HG03066 (cell line): ENCODE data around the gene INTS15.
A peak's percentile ranks its signal among the peaks of the same experiment; 100 is the strongest.
"Not testable (repeated sequence)": the region's sequence is repeated elsewhere in the genome, so short reads cannot be mapped to it uniquely, and the experiment has no call there.

Source experiments
- ATAC-seq: cut with Tn5 transposase; IDR thresholded peaks from one replicate; pipeline ENCODE4 v1.9.1; 2021; ENCODE audit warnings: low read depth; ENCODE audit not compliant: unreplicated experiment

INTS15 gene

GRCh38 chr7:6576867-6577368, 12.9 kb upstream of the INTS15 start:
- not testable (repeated sequence) for ATAC-seq

GRCh38 chr7:6577369-6578113, 12.3 kb upstream of the INTS15 start, which contains the start of gene ZDHHC4:
ZDHHC4 (plus strand) TSS chr7:6577454; CDS start chr7:6580562, 3,108 bp downstream.
- ATAC-seq = peak; percentile 97

DNA sequence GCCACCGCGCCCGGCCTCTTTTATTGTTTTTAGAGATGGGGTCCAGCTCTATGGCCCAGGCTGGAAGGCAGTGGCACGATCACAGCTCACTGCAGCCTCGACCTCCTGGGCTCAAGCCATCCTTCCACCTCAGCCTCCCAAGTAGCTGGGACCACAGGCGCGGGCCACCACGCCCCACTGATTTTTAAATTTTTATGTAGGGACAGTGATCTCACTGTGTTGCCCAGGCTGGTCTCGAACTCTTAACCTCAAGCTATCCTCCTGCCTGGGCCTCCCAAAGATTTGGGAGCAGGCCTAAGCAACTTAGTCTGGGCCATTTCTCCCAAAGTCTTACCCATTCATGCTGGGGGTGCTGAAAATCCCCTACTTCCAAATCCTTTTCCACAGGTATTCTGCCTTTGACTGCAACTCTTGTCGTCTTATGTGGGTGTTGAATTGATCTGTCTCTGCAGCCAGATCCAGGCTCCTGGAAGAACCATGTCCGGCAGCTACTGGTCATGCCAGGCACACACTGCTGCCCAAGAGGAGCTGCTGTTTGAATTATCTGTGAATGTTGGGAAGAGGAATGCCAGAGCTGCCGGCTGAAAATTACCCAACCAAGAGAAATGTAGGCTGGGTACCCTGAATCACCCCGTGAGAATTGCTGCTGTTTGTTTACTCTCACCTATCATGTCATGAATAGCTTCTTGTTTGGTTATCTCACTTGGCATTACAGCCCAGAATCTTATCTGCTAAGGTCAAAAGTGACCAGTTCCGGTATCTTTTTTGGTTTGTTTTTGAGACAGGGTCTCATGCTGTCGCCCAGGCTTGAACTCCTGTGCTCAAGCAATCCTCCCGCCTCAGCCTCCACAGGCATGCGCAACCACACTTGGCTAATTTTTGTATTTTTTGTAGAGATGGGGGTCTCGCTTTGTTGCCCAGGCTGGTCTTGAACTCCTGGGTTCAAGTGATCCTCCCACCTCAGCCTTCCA, 11.4 kb upstream of the INTS15 start:
- ATAC-seq = no peak

GRCh38 chr7:6579446-6579845, 10.4 kb upstream of the INTS15 start:
- no peak for ATAC-seq

DNA sequence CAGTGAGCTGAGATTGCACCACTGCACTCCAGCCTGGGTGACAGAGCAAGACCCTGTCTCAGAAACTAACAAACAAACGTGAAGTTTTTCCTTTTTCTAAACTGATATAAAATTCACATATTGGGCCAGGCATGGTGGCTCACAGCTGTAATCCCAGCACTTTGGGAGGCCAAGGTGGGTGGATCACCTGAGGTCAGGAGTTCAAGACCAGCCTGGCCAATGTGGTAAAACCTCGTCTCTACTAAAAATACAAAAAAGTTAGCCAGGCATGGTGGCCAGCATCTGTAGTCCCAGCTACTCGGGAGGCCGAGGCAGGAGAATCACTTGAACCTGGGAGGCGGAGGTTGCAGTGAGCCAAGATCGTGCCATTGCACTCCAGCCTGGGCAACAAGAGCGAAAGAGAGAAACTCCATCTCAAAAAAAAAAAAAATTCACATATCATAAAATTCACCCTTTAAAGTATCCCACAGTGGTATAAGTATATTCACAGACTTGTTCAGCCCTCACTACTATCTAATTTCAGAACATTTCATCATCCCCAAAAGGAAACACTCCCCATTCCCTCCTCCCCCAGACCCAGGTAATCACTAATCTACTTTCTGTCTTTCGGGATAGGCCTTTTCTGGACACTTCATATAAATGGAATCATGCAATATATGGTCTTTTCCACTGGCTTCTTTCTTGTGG, 3.9 kb upstream of the INTS15 start:
- ATAC-seq = not testable (repeated sequence)

DNA sequence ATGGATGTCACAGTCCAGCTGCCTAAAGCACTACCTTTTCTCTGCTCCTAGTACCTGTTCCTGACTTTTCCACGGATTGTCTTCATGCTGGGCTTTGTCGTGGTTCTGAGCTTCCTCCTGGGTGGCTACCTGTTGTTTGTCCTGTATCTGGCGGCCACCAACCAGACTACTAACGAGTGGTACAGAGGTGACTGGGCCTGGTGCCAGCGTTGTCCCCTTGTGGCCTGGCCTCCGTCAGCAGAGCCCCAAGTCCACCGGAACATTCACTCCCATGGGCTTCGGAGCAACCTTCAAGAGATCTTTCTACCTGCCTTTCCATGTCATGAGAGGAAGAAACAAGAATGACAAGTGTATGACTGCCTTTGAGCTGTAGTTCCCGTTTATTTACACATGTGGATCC, 1.3 kb upstream of the INTS15 start:
- no peak for ATAC-seq

- no peak for ATAC-seq
Measured at GRCh38 chr7:6589151-6589828, 531 bp upstream of the INTS15 start.

DNA sequence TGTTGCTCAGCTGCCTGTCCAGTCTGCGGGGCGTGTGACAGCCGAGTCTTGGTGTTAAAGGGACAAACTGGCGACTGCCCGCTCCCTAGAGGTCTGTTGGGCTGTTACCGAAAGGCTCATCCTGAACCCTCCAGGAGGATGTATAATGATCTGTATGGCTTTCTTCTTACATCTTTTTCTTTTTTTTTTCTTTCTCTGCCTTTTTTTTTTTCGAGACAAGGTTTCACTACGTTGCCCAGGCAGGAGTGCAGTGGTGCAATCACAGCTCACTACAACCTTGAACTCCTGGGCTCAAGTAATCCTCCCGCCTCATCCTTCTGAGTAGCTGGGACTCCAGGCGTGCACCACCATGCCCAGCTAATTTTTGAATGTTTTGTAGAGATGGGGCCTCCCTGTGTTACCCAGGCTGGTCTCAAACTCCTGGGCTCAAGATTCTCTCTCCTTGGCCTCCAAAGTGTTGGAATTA, 857 bp downstream of the INTS15 start:
- ATAC-seq = peak; percentile 32

DNA sequence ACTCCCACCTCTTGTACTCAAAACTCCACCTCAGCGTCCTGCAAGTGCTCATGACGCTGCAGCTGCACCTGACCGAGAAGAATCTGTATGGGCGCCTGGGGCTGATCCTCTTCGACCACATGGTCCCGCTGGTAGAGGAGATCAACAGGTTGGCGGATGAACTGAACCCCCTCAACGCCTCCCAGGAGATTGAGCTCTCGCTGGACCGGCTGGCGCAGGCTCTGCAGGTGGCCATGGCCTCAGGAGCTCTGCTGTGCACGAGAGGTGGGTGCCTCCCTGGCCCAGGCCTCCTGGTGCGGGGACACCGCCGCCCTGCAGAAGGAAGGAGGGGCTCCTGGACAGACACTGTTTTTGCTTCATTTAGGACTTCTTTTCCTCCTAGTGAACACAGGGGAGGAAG, 10.3 kb downstream of the INTS15 start:
- ATAC-seq = no peak

GRCh38 chr7:6604458-6604857, 14.6 kb downstream of the INTS15 start:
- no peak for ATAC-seq

DNA sequence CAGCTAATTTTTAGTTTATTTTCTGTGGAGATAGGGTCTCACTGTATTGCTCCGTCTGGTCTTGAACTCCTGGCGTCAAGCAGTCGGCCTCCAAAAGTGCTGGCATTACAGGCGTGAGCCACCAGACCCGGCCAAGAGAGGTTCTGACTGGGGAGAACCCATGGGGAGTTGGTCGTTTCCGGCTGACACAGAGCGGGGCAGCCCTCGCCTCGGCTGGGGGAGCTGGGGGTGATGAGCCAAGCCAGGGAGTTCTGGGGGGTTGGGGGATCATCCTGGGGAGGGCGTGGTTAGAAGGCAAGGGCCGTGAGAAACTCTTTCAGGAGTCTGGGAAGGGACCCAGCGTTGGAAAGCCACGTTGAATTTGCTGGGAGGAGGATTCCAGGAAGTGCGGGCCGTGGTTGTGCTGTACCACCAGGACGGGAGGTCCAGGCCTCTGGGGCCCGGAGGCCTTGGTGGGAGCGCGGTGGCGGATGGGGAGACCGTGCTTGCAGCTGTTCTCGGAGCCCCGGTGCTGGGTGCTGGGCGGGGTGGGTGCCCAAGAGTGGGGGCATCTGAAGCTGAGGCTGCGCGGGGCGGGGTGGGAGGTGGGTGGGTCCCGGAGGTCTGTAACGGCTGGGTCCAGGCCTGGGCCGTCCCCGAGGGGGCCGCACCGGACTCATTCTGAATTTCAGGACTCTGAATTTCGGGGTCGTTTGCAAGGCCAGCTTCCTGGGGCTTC, 17.2 kb downstream of the INTS15 start:
- ATAC-seq = no peak

GRCh38 chr7:6607651-6608051, 17.8 kb downstream of the INTS15 start:
- ATAC-seq = no peak

DNA sequence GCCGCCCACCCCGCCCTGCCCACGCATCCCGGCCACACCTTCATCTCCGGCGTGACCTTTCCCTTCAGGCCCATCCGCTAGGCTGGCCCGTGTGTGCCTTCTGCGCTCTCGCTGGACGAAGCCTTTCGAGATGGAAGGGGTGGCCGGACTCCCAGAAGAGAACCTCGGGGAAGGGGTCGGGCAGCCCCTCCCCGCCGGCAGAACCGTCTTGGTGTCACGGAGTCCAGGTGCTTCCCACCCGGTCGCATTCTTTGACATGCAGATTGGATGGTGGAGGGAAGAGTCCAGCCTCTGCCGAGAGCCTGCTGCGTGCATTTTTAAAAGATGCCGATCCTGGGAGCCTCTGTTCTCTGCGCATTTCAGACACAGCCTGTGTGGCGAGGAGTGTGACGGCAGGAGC, 18.3 kb downstream of the INTS15 start:
- no peak for ATAC-seq

DNA sequence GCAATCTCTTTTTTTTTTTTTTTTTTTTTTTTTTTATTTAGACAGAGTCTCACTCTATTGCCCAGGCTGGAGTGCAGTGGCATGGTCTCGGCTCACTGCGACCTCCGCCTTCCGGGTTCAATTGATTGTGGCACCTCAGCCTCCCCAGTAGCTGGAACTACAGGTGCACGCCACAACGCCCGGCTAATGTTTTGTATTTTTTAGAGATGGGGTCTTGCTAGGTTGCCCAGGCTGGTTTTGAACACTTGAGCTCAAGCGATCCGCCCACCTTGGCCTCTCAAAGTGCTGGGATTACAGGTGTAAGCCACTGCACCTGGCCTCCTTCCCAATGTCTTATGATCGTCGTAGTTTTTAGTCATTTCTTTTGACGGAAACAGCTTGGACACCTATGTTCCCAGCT, 19.0 kb downstream of the INTS15 start:
- no peak for ATAC-seq

- ATAC-seq = no peak
Measured at GRCh38 chr7:6612819-6613218, 23.0 kb downstream of the INTS15 start.

DNA sequence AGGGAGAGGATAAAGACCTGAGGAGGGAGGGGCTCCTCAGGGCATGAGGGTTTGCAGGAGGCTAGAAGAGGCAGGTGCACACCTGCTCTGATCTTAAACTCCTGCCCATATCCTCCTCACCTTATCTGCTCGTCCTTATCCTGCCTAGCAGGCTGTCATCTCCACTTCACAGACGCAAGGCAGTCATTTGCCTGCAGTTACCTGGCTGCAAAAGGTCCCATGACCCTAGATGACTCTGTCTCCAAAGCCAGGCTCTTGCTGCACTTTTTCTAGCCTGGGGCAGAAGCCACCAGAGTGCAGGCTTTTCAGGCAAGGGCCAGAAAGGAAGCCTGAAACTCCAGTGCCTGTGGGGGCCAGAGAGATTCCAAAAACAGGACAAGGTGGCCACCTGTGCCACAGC, 23.9 kb downstream of the INTS15 start:
- no peak for ATAC-seq

DNA sequence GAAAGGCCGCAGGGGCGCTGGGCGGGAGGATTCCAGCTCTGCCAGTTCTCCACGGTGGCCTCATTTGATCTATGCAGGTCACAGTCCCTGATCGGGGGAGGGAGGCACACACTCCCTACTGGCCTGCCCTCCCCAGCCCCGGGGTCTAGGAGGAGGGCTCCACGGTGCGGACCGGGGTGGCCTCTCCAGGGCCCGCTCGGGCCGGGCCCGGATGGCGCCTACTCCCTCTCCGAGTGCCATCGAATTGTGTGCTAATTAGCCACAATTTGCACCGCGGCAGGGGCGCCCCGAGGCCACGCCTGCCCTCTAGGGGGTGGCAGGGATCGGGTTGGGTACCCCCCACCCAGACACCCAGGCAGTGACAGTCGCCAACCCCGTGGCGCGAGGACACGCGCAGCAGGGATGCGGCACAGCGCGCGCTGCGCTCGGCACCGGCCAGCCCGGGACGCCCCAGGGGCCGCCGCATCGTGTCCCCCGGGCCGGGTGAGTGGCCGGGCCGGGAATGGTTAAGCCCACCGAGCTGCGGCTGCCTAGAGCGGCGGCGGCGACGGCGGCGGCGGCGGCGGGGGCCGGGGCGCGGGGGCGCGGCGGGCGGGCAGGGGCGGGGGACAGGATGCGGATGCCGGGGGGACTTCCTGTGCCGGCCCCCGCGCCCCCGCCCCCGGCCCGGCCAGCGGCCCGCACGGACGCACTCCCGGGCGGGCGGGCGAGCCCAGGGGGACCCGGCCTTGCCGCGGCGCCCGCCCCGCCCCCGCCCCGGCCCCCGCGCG, 25.3 kb downstream of the INTS15 start, which contains the start of gene ZNF853:
Gene ZNF853, plus strand, starts transcription at position 658 of the 770 bp plus-strand sequence. CDS start 565 bp downstream, outside the sequence.
- no peak for ATAC-seq

DNA sequence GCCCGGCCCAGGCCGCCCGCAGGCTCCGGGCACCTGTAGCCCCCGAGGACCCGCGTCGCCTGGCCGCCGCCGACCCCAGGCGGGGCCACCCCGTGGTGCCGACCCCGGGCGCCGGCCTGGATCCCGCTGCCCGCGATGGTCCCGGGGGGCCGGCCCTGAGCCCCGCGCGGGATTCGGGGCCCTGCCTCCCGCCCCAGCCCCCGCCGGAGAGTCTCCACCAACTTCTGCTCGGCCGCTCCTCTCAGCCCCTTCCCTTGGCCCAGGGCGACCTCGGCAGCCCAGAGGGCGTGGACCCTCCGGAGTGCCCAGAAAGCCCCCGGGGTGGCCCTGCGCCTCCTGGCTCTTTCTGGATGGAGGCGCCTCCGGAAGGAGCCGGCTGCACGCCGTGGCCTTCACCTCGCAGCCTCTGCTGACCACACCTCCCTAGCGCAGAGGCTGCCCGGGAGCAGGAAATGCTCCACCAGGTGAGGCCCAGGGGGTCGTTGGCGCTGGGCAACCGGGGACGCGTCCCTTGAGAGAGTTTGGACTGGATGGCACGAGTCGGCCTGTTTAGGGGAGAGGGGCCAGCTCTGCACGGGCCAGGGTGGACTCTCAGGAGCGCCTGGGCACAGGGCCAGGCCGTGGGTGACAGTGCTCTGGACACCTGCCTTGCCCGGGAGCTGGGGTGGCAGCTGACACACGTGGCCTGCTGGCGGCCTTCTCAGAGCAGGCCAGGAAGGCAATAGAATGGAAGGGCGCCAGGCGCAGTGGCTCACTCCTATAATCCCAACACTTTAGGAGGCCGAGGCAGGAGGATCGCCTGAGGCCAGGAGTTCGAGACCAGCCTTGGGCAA, 26.1 kb downstream of the INTS15 start:
- ATAC-seq = no peak
